Nephron (organoid): ENCODE measurements around the gene RGSL1.
A peak's percentile ranks its signal among the peaks of the same experiment; 100 is the strongest.

Experiments
- H3K27ac Mint-ChIP-seq, 3 experiments: 2 replicates each; pipeline ENCODE4 v1.8.0; 2020; ENCODE audit warnings: mixed read lengths in 3 of 3, mild to moderate bottlenecking in 2 of 3, moderate library complexity in 1 of 3
- H3K27me3 Mint-ChIP-seq: 2 replicates; pipeline ENCODE4 v1.8.0; 2021; ENCODE audit warnings: low read depth, mild to moderate bottlenecking, moderate library complexity, mixed read lengths
- H3K36me3 Mint-ChIP-seq: 2 replicates; pipeline ENCODE4 v1.8.0; 2020; ENCODE audit warnings: low read depth, mixed read lengths
- H3K4me1 Mint-ChIP-seq: 2 replicates; pipeline ENCODE4 v1.8.0; 2020; ENCODE audit warnings: mixed read lengths
- H3K4me3 Mint-ChIP-seq, 3 experiments: 2 replicates each; pipeline ENCODE4 v1.8.0; 2020; ENCODE audit warnings: mild to moderate bottlenecking in 3 of 3, mixed read lengths in 3 of 3, moderate library complexity in 2 of 3
- H3K9me3 Mint-ChIP-seq: 2 replicates; pipeline ENCODE4 v1.8.0; 2020; ENCODE audit warnings: mixed read lengths
- TF ChIP-seq, protein P1 (sequence below), 3 experiments: fragments of 200-600 bp; sonication (generic); IDR thresholded peaks; one replicate each; pipeline ENCODE4 v1.5.0; 2021; ENCODE audit warnings: antibody characterized with exemption in 3 of 3; ENCODE audit not compliant: unreplicated experiment in 3 of 3

Gene RGSL1

DNA sequence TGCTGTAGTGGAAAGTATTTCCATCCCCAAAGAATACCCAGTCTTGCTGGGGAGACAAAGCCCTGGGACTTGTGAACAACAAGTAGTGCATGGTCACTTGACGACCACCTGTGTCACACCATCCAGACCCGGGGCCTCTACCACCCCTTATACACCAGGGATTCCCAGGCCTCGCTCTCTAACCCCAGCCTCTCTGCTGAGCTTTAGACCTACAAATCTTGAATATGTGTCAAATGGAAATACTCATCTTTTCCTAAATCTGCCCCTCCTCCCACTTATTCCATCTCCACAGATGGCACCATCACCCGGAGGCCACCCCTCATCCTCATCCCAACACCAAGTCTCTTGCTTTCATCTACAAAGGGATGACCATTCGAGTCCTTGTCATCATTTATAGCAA, 140.0 kb downstream of the RGSL1 start:
- H3K4me1 Mint-ChIP-seq: peaks cover 6% of the 10 kb centered on the region
- peak overlapping the region; percentile 91 to 92 (median 92) for H3K4me3 Mint-ChIP-seq
- H3K27me3 Mint-ChIP-seq: peaks cover 6% of the 10 kb centered on the region
- TF ChIP-seq, protein P1, sequence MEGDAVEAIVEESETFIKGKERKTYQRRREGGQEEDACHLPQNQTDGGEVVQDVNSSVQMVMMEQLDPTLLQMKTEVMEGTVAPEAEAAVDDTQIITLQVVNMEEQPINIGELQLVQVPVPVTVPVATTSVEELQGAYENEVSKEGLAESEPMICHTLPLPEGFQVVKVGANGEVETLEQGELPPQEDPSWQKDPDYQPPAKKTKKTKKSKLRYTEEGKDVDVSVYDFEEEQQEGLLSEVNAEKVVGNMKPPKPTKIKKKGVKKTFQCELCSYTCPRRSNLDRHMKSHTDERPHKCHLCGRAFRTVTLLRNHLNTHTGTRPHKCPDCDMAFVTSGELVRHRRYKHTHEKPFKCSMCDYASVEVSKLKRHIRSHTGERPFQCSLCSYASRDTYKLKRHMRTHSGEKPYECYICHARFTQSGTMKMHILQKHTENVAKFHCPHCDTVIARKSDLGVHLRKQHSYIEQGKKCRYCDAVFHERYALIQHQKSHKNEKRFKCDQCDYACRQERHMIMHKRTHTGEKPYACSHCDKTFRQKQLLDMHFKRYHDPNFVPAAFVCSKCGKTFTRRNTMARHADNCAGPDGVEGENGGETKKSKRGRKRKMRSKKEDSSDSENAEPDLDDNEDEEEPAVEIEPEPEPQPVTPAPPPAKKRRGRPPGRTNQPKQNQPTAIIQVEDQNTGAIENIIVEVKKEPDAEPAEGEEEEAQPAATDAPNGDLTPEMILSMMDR (IDR thresholded peaks at IDR 0.05; ENCODE audit: unreplicated experiment in 3 of 3): no peak
- peaks cover 4% of the 10 kb centered on the region for H3K9me3 Mint-ChIP-seq
- peaks cover 12% of the 10 kb centered on the region for H3K36me3 Mint-ChIP-seq
- peak overlapping the region in 2 of 3 experiments; percentile 61 to 78 for H3K27ac Mint-ChIP-seq

DNA sequence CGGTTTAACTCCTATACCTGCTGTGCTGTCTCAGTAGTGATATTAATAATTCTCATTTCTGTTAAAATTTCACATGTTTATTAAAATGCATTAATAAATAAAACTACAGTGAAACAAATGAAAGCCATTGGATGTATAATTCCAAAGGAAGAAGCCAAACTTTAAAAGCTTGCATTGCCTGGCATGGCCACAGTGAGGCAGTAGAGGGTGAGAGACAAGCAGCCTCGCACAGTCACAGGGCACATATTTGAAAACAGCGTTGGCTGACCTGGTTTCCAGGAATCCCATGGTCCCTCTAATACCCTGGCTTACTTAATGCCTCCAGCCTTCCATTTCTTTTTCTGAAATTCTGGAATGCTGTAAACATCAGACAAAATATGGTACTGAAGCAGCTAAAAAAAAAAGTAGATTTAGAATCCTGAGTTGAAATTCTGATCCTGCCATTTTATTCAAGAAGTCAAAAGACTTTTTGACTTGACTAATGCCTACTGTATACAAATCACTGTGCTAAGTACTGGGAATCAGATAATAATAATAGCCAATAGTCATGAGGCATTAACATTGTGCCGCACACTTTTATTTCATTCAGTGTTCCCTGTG, 145.8 kb downstream of the RGSL1 start:
- no peaks in the 10 kb centered on the region for H3K9me3 Mint-ChIP-seq
- no peaks in the 10 kb centered on the region for H3K36me3 Mint-ChIP-seq
- no peak overlapping the region for H3K27ac Mint-ChIP-seq
- no peak overlapping the region for H3K4me3 Mint-ChIP-seq
- TF ChIP-seq, protein P1 (IDR thresholded peaks at IDR 0.05; ENCODE audit: unreplicated experiment in 3 of 3): peak; percentile 79 to 84 (median 81)
- H3K4me1 Mint-ChIP-seq: peaks cover 4% of the 10 kb centered on the region
- peaks cover 6% of the 10 kb centered on the region for H3K27me3 Mint-ChIP-seq

DNA sequence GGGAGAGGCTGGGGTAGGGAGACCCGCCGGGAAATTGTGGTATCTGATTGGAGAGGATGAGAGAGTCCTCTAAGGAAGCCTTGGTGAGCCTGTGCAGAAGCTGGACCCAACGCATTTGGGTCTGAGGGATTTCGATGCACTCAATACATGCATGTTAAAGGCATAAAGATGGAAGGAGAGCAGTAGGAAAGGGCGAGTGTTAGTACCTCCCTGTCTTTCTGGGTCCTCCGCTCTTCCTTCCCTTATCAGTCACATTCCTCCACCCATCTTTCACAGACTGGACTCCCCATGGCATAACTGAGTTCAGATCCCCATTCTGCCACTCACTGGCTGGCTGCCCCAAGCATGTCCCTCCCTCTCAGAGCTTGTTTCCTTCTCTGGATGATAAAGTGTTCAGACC, 147.0 kb downstream of the RGSL1 start:
- no peaks in the 10 kb centered on the region for H3K9me3 Mint-ChIP-seq
- H3K27ac Mint-ChIP-seq: no peak overlapping the region
- H3K4me3 Mint-ChIP-seq: no peak overlapping the region
- H3K27me3 Mint-ChIP-seq: peaks cover 2% of the 10 kb centered on the region
- TF ChIP-seq, protein P1 (IDR thresholded peaks at IDR 0.05; ENCODE audit: unreplicated experiment in 3 of 3): no peak
- no peaks in the 10 kb centered on the region for H3K36me3 Mint-ChIP-seq
- H3K4me1 Mint-ChIP-seq: peaks cover 4% of the 10 kb centered on the region

DNA sequence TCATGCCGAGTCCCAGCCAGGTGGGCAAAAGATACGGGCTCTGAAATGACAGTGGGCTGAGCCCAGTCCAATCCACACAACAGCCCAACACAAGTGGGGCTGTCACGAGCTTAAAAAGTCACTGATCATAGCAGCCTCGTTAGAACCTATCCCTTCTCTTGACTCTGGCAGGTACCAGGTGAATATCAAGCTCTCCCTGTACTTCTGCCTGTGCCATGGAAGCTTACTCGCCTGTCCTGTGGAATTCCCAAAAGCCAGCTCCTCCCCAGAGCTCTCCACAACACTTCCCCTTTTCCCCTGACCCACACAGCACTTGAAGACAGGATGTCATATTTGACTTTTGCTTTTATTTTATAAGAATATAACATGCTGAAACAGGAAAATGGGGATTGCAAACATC, 148.3 kb downstream of the RGSL1 start:
- Mint-ChIP-seq H3K27me3 (peaks cover 3% of the 10 kb centered on the region), H3K4me1 (peaks cover 4% of the 10 kb centered on the region), H3K36me3 (no peaks in the 10 kb centered on the region), H3K9me3 (no peaks in the 10 kb centered on the region), H3K4me3 (no peak overlapping the region), H3K27ac (no peak overlapping the region)
- TF ChIP-seq, protein P1 (IDR thresholded peaks at IDR 0.05; ENCODE audit: unreplicated experiment in 3 of 3): no peak

DNA sequence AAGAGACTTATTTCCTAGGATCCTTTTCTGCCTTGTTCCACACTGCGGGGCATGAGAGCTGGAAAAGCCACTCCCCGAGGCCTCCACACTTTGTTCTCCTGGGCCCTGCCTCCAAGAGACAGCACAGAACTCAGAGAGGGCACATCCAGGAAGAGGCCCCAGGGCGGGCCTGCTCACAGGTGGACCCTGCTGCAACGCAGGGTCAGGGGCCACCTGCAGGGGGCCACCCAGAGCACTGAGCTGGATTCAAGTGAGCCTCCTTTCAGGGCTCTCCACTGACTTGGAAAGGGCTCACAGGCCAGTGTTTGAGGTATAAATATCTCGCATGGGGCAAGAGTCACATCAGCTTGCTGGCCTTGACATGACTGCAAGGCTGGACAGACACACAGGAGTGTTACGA, 149.4 kb downstream of the RGSL1 start:
- Mint-ChIP-seq H3K27me3 (peaks cover 11% of the 10 kb centered on the region), H3K9me3 (no peaks in the 10 kb centered on the region), H3K4me1 (peaks cover 4% of the 10 kb centered on the region), H3K27ac (no peak overlapping the region), H3K36me3 (no peaks in the 10 kb centered on the region), H3K4me3 (no peak overlapping the region)
- TF ChIP-seq, protein P1 (IDR thresholded peaks at IDR 0.05; ENCODE audit: unreplicated experiment in 3 of 3): peak in 1 of 3 experiments; percentile 21

DNA sequence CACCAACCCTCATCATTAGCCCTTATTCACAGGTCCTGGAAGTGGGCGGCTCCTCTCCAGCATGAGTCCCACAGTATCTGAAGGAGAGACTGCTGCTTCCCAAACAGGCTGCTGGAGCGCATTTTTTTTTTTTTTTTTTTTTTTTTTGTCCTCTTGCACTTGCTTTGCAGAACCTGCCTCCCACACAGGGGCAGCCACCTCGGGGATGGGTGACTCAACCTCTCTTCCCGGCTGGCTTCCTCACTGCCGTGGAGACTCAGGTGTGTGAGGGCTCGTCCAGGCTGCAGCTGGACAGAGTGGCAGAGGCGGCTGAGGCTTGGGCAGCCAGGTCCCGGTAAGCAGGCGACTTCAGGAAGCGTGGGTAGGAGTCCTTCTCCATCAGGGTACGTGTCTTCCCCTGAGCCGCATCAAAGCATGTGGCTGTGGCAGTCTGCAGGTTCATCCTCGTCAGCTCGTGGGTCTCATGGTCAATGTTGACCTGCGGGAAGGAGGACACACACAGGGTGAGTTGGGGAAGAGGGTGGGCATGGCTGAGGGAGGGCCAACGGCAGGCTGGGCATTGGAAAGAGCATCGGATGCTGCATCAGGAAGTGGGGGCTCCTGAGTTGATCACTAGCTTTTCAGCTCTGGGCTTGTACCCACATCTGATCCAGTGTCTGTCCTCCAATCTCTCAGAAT, 150.2 kb downstream of the RGSL1 start:
- Mint-ChIP-seq H3K27me3 (peaks cover 16% of the 10 kb centered on the region), H3K9me3 (no peaks in the 10 kb centered on the region), H3K4me1 (peaks cover 4% of the 10 kb centered on the region), H3K4me3 (peak overlapping the region in 1 of 3 experiments; percentile 25), H3K27ac (no peak overlapping the region), H3K36me3 (no peaks in the 10 kb centered on the region)
- TF ChIP-seq, protein P1 (IDR thresholded peaks at IDR 0.05; ENCODE audit: unreplicated experiment in 3 of 3): no peak
